ENCODE measurements around the gene PNPLA6.
A peak's percentile ranks its signal among the peaks of the same experiment; 100 is the strongest.

Gene PNPLA6

GRCh38 chr19:7505682-7506384, 29.7 kb upstream of the PNPLA6 start:
- in situ Hi-C loops (cut with HindIII; ENCODE audit: low pct_unique_long_range_greater_than_20kb, low sequenced_read_pairs) = no loop called here
- no peak for DNase-seq (ENCODE audit: low read depth in 1 of 2, low spot score in 1 of 2)
- no peak for TF ChIP-seq JUND (IDR thresholded peaks at IDR 0.05; ENCODE audit: low read depth)

- peak; percentile 59 to 99 for DNase-seq (ENCODE audit: low read depth in 1 of 2, low spot score in 1 of 2)
- no peak for TF ChIP-seq JUND (IDR thresholded peaks at IDR 0.05; ENCODE audit: low read depth)
- in situ Hi-C loops (cut with HindIII; ENCODE audit: low pct_unique_long_range_greater_than_20kb, low sequenced_read_pairs) = no loop called here
Measured at GRCh38 chr19:7506385-7507328, 28.9 kb upstream of the PNPLA6 start.

- in situ Hi-C loops (cut with HindIII; ENCODE audit: low pct_unique_long_range_greater_than_20kb, low sequenced_read_pairs) = no loop called here
- peak; percentile 27 to 93 for DNase-seq (ENCODE audit: low read depth in 1 of 2, low spot score in 1 of 2)
- no peak for TF ChIP-seq JUND (IDR thresholded peaks at IDR 0.05; ENCODE audit: low read depth)
Measured at GRCh38 chr19:7507884-7508283, 27.6 kb upstream of the PNPLA6 start.

- in situ Hi-C loops (cut with HindIII; ENCODE audit: low pct_unique_long_range_greater_than_20kb, low sequenced_read_pairs) = no loop called here
- peak in 1 of 2 experiments; percentile 63 for DNase-seq (ENCODE audit: low read depth in 1 of 2, low spot score in 1 of 2)
- no peak for TF ChIP-seq JUND (IDR thresholded peaks at IDR 0.05; ENCODE audit: low read depth)
Measured at GRCh38 chr19:7509625-7510024, 25.9 kb upstream of the PNPLA6 start.

GRCh38 chr19:7512400-7512851, 23.1 kb upstream of the PNPLA6 start:
- DNase-seq (ENCODE audit: low read depth in 1 of 2, low spot score in 1 of 2) = peak in 1 of 2 experiments; percentile 70
- TF ChIP-seq JUND (IDR thresholded peaks at IDR 0.05; ENCODE audit: low read depth) = no peak
- in situ Hi-C loops (cut with HindIII; ENCODE audit: low pct_unique_long_range_greater_than_20kb, low sequenced_read_pairs) = no loop called here

GRCh38 chr19:7513809-7514642, 21.5 kb upstream of the PNPLA6 start:
- no peak for DNase-seq (ENCODE audit: low read depth in 1 of 2, low spot score in 1 of 2)
- in situ Hi-C loops (cut with HindIII; ENCODE audit: low pct_unique_long_range_greater_than_20kb, low sequenced_read_pairs) = no loop called here
- TF ChIP-seq JUND (IDR thresholded peaks at IDR 0.05; ENCODE audit: low read depth) = no peak

GRCh38 chr19:7515110-7515644, 20.3 kb upstream of the PNPLA6 start:
- in situ Hi-C loops (cut with HindIII; ENCODE audit: low pct_unique_long_range_greater_than_20kb, low sequenced_read_pairs) = no loop called here
- no peak for DNase-seq (ENCODE audit: low read depth in 1 of 2, low spot score in 1 of 2)
- no peak for TF ChIP-seq JUND (IDR thresholded peaks at IDR 0.05; ENCODE audit: low read depth)

- no peak for TF ChIP-seq JUND (IDR thresholded peaks at IDR 0.05; ENCODE audit: low read depth)
- in situ Hi-C loops (cut with HindIII; ENCODE audit: low pct_unique_long_range_greater_than_20kb, low sequenced_read_pairs) = no loop called here
- peak; percentile 60 to 69 for DNase-seq (ENCODE audit: low read depth in 1 of 2, low spot score in 1 of 2)
Measured at GRCh38 chr19:7515645-7516151, 19.8 kb upstream of the PNPLA6 start, which contains the start of gene ZNF358. ZNF358 (plus strand) TSS chr19:7516103; CDS start chr19:7519243, 3,140 bp downstream.

GRCh38 chr19:7516333-7516732, 19.2 kb upstream of the PNPLA6 start:
- TF ChIP-seq JUND (IDR thresholded peaks at IDR 0.05; ENCODE audit: low read depth) = no peak
- no peak for DNase-seq (ENCODE audit: low read depth in 1 of 2, low spot score in 1 of 2)
- in situ Hi-C loops (cut with HindIII; ENCODE audit: low pct_unique_long_range_greater_than_20kb, low sequenced_read_pairs) = no loop called here

- in situ Hi-C loops (cut with HindIII; ENCODE audit: low pct_unique_long_range_greater_than_20kb, low sequenced_read_pairs) = no loop called here
- DNase-seq (ENCODE audit: low read depth in 1 of 2, low spot score in 1 of 2) = no peak
Measured at GRCh38 chr19:7516878-7517277, 18.6 kb upstream of the PNPLA6 start.

GRCh38 chr19:7519361-7520130, 16.0 kb upstream of the PNPLA6 start:
- in situ Hi-C loops (cut with HindIII; ENCODE audit: low pct_unique_long_range_greater_than_20kb, low sequenced_read_pairs) = no loop called here
- DNase-seq (ENCODE audit: low read depth in 1 of 2, low spot score in 1 of 2) = no peak
- TF ChIP-seq JUND (IDR thresholded peaks at IDR 0.05; ENCODE audit: low read depth) = no peak

More at GRCh38 chr19:7516878-7517277, 18.6 kb upstream of the PNPLA6 start:
- TF ChIP-seq JUND (IDR thresholded peaks at IDR 0.05; ENCODE audit: low read depth) = no peak
